ENCODE results near the gene MED23. TPM values are rescaled to one million over a fixed set of nuclear protein-coding genes. Genes with fewer than 3 reads are reported as not detected.

The MED23 gene
- total and polyA plus RNA-seq, 10 of the 15 experiments (the other 5 are each of a cell fraction or from before 2014, with no cell fraction given) = 7.1 to 42.9 (median 19.6) TPM

GRCh38 chr6:131558922-131559321 is 69.1 kb downstream of the MED23 start:
- no TSS peak for BruUV-seq (replicated peaks)
- FAIRE-seq (no peak), DNase-seq (ENCODE audit: low read depth, low spot score) (no peak), ATAC-seq (no peak)
- CTCF ChIA-PET = no interaction called here
- Histone ChIP-seq H3K9me3 (replicated peaks; ENCODE audit: control insufficient read depth, insufficient read depth, low read length) (no peaks in the 10 kb centered on the region), H3K9ac (ENCODE audit: control insufficient read depth, insufficient read depth, low read length) (no peak overlapping the region), H3K79me2 (ENCODE audit: control insufficient read depth, insufficient read depth, low read length) (no peaks in the 10 kb centered on the region), H3K4me2 (ENCODE audit: control insufficient read depth, insufficient read depth) (no peak overlapping the region), H3K4me3 (no peak overlapping the region), H4K20me1 (ENCODE audit: control insufficient read depth, insufficient read depth) (no peaks in the 10 kb centered on the region), H3K27ac (ENCODE audit: control insufficient read depth, insufficient read depth) (no peak overlapping the region), H3K36me3 (ENCODE audit: control insufficient read depth in 2 of 2, insufficient read depth in 2 of 2, low read length in 1 of 2) (no peaks in the 10 kb centered on the region), H3K4me1 (ENCODE audit: control insufficient read depth, insufficient read depth, low read length) (no peaks in the 10 kb centered on the region), H2AFZ (ENCODE audit: control insufficient read depth, low read depth, low read length) (no peak overlapping the region), H3K27me3 (replicated peaks in 1 of 2; ENCODE audit: control insufficient read depth in 2 of 2, insufficient read depth in 2 of 2, low read length in 1 of 2) (no peaks in the 10 kb centered on the region)
- SMC1A ChIA-PET (ENCODE audit: uncharacterized antibody, unreplicated experiment) = no interaction called here
- RAD21 ChIA-PET (ENCODE audit: unreplicated experiment) = no interaction called here
- 23% methylated on average over 4 of the region's 4 CpGs for WGBS (ENCODE audit: insufficient coverage, insufficient replicate concordance, low lambda C conversion rate, missing lambda C conversion rate)
- intact Hi-C loops (cut with micrococcal nuclease; ENCODE audit: unreplicated experiment) (no loop called here), in situ Hi-C loops (cut with MboI) (no loop called here)
- POLR2A ChIA-PET = no interaction called here
- no peak for TF ChIP-seq ZSCAN29 (IDR thresholded peaks at IDR 0.05)
- TF ChIP-seq MYC (IDR thresholded peaks at IDR 0.05; ENCODE audit: insufficient read depth, insufficient read length, insufficient replicate concordance, low read length, severe bottlenecking) = no peak
- no peak for TF ChIP-seq PKNOX1 (IDR thresholded peaks at IDR 0.05)
- TF ChIP-seq CEBPB (IDR thresholded peaks at IDR 0.05; ENCODE audit: borderline replicate concordance in 1 of 2, low read depth in 2 of 2, low read length in 2 of 2) = no peak

- POLR2A ChIA-PET = no interaction called here
- Histone ChIP-seq H2AFZ (ENCODE audit: control insufficient read depth, low read depth, low read length) (no peak overlapping the region), H3K4me2 (ENCODE audit: control insufficient read depth, insufficient read depth) (no peak overlapping the region), H4K20me1 (ENCODE audit: control insufficient read depth, insufficient read depth) (no peaks in the 10 kb centered on the region), H3K79me2 (ENCODE audit: control insufficient read depth, insufficient read depth, low read length) (no peaks in the 10 kb centered on the region), H3K4me1 (ENCODE audit: control insufficient read depth, insufficient read depth, low read length) (no peaks in the 10 kb centered on the region), H3K9me3 (replicated peaks; ENCODE audit: control insufficient read depth, insufficient read depth, low read length) (no peaks in the 10 kb centered on the region), H3K4me3 (no peak overlapping the region), H3K27ac (ENCODE audit: control insufficient read depth, insufficient read depth) (no peak overlapping the region), H3K36me3 (ENCODE audit: control insufficient read depth in 2 of 2, insufficient read depth in 2 of 2, low read length in 1 of 2) (no peaks in the 10 kb centered on the region), H3K27me3 (replicated peaks in 1 of 2; ENCODE audit: control insufficient read depth in 2 of 2, insufficient read depth in 2 of 2, low read length in 1 of 2) (no peaks in the 10 kb centered on the region), H3K9ac (ENCODE audit: control insufficient read depth, insufficient read depth, low read length) (no peak overlapping the region)
- ATAC-seq = no peak
- in situ Hi-C loops (cut with MboI) = no loop called here
- no peak for FAIRE-seq
- CTCF ChIA-PET = no interaction called here
- intact Hi-C loops (cut with micrococcal nuclease; ENCODE audit: unreplicated experiment) = no loop called here
- DNase-seq (ENCODE audit: low read depth, low spot score) = no peak
- BruUV-seq (replicated peaks) = no TSS peak
- SMC1A ChIA-PET (ENCODE audit: uncharacterized antibody, unreplicated experiment) = no interaction called here
- RAD21 ChIA-PET (ENCODE audit: unreplicated experiment) = no interaction called here
- no peak for TF ChIP-seq POLR2AphosphoS5 (IDR thresholded peaks at IDR 0.05; ENCODE audit: low read length)
- no peak for TF ChIP-seq ATF3 (IDR thresholded peaks at IDR 0.05; ENCODE audit: borderline replicate concordance, extremely low read depth, low read depth, low read length)
- TF ChIP-seq ETV6 (conservative IDR thresholded peaks at IDR 0.05 in 1 of 2, IDR thresholded peaks at IDR 0.05 in 1 of 2; ENCODE audit: borderline replicate concordance in 1 of 2, low read depth in 1 of 2) = no peak
- no peak for TF ChIP-seq KDM1A (IDR thresholded peaks at IDR 0.05; ENCODE audit: borderline replicate concordance)
- no peak for TF ChIP-seq NR2C1 (IDR thresholded peaks at IDR 0.05)
- no peak for TF ChIP-seq ZBTB4 (CRISPR knock-in tag; IDR thresholded peaks at IDR 0.05)
- no peak for TF ChIP-seq USF1 (IDR thresholded peaks at IDR 0.05; ENCODE audit: borderline replicate concordance, extremely low read length, insufficient read depth, low read depth, low read length)
- TF ChIP-seq EP300 (IDR thresholded peaks at IDR 0.05; ENCODE audit: borderline replicate concordance in 1 of 2, control insufficient read depth in 1 of 2, low read depth in 2 of 2, low read length in 2 of 2) = no peak
These were observed 72.0 kb downstream of the MED23 start for GRCh38 chr6:131555992-131556391.

Data from GM12878 (cell line).